Liver (tissue), 9 donors: ENCODE results near the gene ACYP1. TPM values are rescaled to one million over a fixed set of nuclear protein-coding genes. Genes with fewer than 3 reads are reported as not detected.
A peak's percentile ranks its signal among the peaks of the same experiment; 100 is the strongest.

Experiments
- DNase-seq: peaks from one replicate; pipeline ENCODE4 v3.0.0-alpha.2; 2017; ENCODE audit warnings: low spot score
- H3K27ac ChIP-seq, 2 donors: one replicate each; pipeline ENCODE4 v1.7.0; 2013; ENCODE audit warnings: inconsistent platforms in 2 of 2, low read length in 2 of 2, control low read depth in 1 of 2, low read depth in 1 of 2, mild to moderate bottlenecking in 1 of 2
- H3K27me3 ChIP-seq, 4 donors: one replicate each; pipeline versions ENCODE4 v1.6.1 to v1.7.0; 2013; ENCODE audit warnings: low read length in 3 of 4, inconsistent platforms in 1 of 4, mild to moderate bottlenecking in 1 of 4, moderate library complexity in 1 of 4; ENCODE audit not compliant: control insufficient read depth in 4 of 4, insufficient read depth in 4 of 4
- H3K36me3 ChIP-seq, 4 donors: one replicate each; pipeline versions ENCODE4 v1.6.1 to v1.7.0; 2013; ENCODE audit warnings: low read length in 3 of 4, mild to moderate bottlenecking in 3 of 4, low read depth in 1 of 4, moderate library complexity in 1 of 4; ENCODE audit not compliant: control insufficient read depth in 4 of 4, insufficient read depth in 3 of 4
- H3K4me1 ChIP-seq, 4 donors: one replicate each; pipeline versions ENCODE4 v1.6.1 to v1.7.0; 2013; ENCODE audit warnings: low read length in 3 of 4, mild to moderate bottlenecking in 3 of 4, moderate library complexity in 1 of 4; ENCODE audit not compliant: control insufficient read depth in 4 of 4, insufficient read depth in 4 of 4
- H3K4me3 ChIP-seq, 3 donors: one replicate each; pipeline versions ENCODE4 v1.6.1 to v1.7.0; 2013; ENCODE audit warnings: low read length in 3 of 3, control low read depth in 1 of 3, low read depth in 1 of 3, mild to moderate bottlenecking in 1 of 3
- H3K9ac ChIP-seq, 2 donors: one replicate each; pipeline ENCODE4 v1.7.0; 2013; ENCODE audit warnings: low read length in 2 of 2, mild to moderate bottlenecking in 2 of 2, moderate library complexity in 2 of 2, control low read depth in 1 of 2, low read depth in 1 of 2
- H3K9me3 ChIP-seq, 4 donors: one replicate each; pipeline versions ENCODE4 v1.6.1 to v1.7.0; 2013; ENCODE audit warnings: low read length in 3 of 4; ENCODE audit not compliant: control insufficient read depth in 4 of 4
- ATF3 ChIP-seq: IDR thresholded peaks from 2 replicates; pipeline ENCODE4 v1.6.1; 2016; ENCODE audit warnings: antibody characterized with exemption
- EGR1 ChIP-seq, 2 donors: IDR thresholded peaks; 2 replicates each; pipeline ENCODE4 v1.6.1; 2016 to 2018; ENCODE audit warnings: antibody characterized with exemption in 2 of 2, low read depth in 2 of 2
- FOXA1 ChIP-seq: IDR thresholded peaks from 2 replicates; pipeline ENCODE4 v1.6.1; 2016; ENCODE audit warnings: antibody characterized with exemption
- FOXA2 ChIP-seq: IDR thresholded peaks from 2 replicates; pipeline ENCODE4 v1.6.1; 2016; ENCODE audit warnings: antibody characterized with exemption
- GABPA ChIP-seq, 2 donors: IDR thresholded peaks in 1 of 2; conservative IDR thresholded peaks in 1 of 2; 2 replicates each; pipeline ENCODE4 v1.6.1; 2016; ENCODE audit warnings: antibody characterized with exemption in 2 of 2, mild to moderate bottlenecking in 1 of 2, moderate library complexity in 1 of 2
- HNF4A ChIP-seq, 2 donors: conservative IDR thresholded peaks; 2 replicates each; pipeline ENCODE4 v1.6.1; 2016; ENCODE audit warnings: antibody characterized with exemption in 2 of 2, mild to moderate bottlenecking in 2 of 2
- HNF4G ChIP-seq: IDR thresholded peaks from 2 replicates; pipeline ENCODE4 v1.6.1; 2016; ENCODE audit warnings: antibody characterized with exemption
- JUND ChIP-seq, 2 donors: IDR thresholded peaks; 2 replicates each; pipeline ENCODE4 v1.6.1; 2016; ENCODE audit warnings: antibody characterized with exemption in 2 of 2
- NR2F2 ChIP-seq: IDR thresholded peaks from 2 replicates; pipeline ENCODE4 v1.6.1; 2016; ENCODE audit warnings: antibody characterized with exemption
- RAD21 ChIP-seq, 2 donors: IDR thresholded peaks; 2 replicates each; pipeline ENCODE4 v1.6.1; 2016; ENCODE audit warnings: antibody characterized with exemption in 2 of 2, mild to moderate bottlenecking in 2 of 2
- REST ChIP-seq: IDR thresholded peaks from 2 replicates; pipeline ENCODE4 v1.6.1; 2016; ENCODE audit warnings: antibody characterized with exemption, mild to moderate bottlenecking
- RXRA ChIP-seq, 2 donors: IDR thresholded peaks; 2 replicates each; pipeline ENCODE4 v1.6.1; 2017 to 2018; ENCODE audit warnings: antibody characterized with exemption in 2 of 2, mild to moderate bottlenecking in 1 of 2
- SP1 ChIP-seq: IDR thresholded peaks from 2 replicates; pipeline ENCODE4 v1.6.1; 2018; ENCODE audit warnings: antibody characterized with exemption, mild to moderate bottlenecking
- YY1 ChIP-seq: IDR thresholded peaks from 2 replicates; pipeline ENCODE4 v1.6.1; 2016; ENCODE audit warnings: antibody characterized with exemption, mild to moderate bottlenecking
- WGBS: extraction: QIAGEN DNeasy Blood & Tissue Kit; methylation state at CpG from one replicate; pipeline ENCODE4 v1.1.7; 2013; 5-methylcytosine and 5-hydroxymethylcytosine counted together
- polyA plus RNA-seq, 2 donors: library from polyadenylated mRNA; stranded (reverse) in 1 of 2; unstranded in 1 of 2; fragments of 200-250 nt in 1 of 2; fragments of >200 nt in 1 of 2; fragmentation: Nextera tagmentation in 1 of 2; extraction: Ambion mirVana in 1 of 2; gene quantifications; one replicate each; pipeline versions ENCODE4 v1.2.1 to v1.2.3, GENCODE V29; 2013 to 2015
- total RNA-seq, 2 donors: library from RNA; depleted of rRNA; stranded (reverse); fragments of >200 nt; gene quantifications; one replicate each; pipeline ENCODE4 v1.2.3, GENCODE V29; 2014
- TF ChIP-seq, protein P1 (sequence below): IDR thresholded peaks from 2 replicates; pipeline ENCODE4 v1.6.1; 2016; ENCODE audit warnings: antibody characterized with exemption
- TF ChIP-seq, protein P2 (sequence below): IDR thresholded peaks from 2 replicates; pipeline ENCODE4 v1.6.1; 2016; ENCODE audit warnings: antibody characterized with exemption
- donor health status: healthy.
- donor health status: healthy.
- donor health status: healthy.
- donor health status: healthy.
- donor health status: healthy.

The ACYP1 gene
- total and polyA plus RNA-seq, 4 donors, result 2.1 to 7.5 (median 4.0) TPM

GRCh38 chr14:75053396-75054291, 10.2 kb downstream of the ACYP1 start:
- 63% methylated on average over 5 of the region's 5 CpGs for whole genome bisulfite sequencing
- H3K27me3 ChIP-seq, result no peaks in the 10 kb centered on the region
- H3K27ac ChIP-seq, result no peak overlapping the region
- no peak overlapping the region for H3K9ac ChIP-seq
- TF ChIP-seq HNF4G, result no peak
- TF ChIP-seq, protein P1, sequence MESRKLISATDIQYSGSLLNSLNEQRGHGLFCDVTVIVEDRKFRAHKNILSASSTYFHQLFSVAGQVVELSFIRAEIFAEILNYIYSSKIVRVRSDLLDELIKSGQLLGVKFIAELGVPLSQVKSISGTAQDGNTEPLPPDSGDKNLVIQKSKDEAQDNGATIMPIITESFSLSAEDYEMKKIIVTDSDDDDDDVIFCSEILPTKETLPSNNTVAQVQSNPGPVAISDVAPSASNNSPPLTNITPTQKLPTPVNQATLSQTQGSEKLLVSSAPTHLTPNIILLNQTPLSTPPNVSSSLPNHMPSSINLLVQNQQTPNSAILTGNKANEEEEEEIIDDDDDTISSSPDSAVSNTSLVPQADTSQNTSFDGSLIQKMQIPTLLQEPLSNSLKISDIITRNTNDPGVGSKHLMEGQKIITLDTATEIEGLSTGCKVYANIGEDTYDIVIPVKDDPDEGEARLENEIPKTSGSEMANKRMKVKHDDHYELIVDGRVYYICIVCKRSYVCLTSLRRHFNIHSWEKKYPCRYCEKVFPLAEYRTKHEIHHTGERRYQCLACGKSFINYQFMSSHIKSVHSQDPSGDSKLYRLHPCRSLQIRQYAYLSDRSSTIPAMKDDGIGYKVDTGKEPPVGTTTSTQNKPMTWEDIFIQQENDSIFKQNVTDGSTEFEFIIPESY, result no peak
- no peak for TF ChIP-seq REST
- TF ChIP-seq, protein P2, sequence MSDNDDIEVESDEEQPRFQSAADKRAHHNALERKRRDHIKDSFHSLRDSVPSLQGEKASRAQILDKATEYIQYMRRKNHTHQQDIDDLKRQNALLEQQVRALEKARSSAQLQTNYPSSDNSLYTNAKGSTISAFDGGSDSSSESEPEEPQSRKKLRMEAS, result no peak
- no peak for TF ChIP-seq FOXA2
- TF ChIP-seq SP1, result no peak
- no peak for TF ChIP-seq EGR1 (IDR thresholded peaks at IDR 0.05; ENCODE audit: low read depth in 2 of 2)
- TF ChIP-seq HNF4A (conservative IDR thresholded peaks at IDR 0.05), result no peak
- TF ChIP-seq JUND (IDR thresholded peaks at IDR 0.05), result no peak
- TF ChIP-seq FOXA1, result no peak
- no peak for TF ChIP-seq YY1
- TF ChIP-seq ATF3, result no peak
- TF ChIP-seq NR2F2, result no peak
- TF ChIP-seq RXRA (IDR thresholded peaks at IDR 0.05), result no peak
- TF ChIP-seq GABPA (IDR thresholded peaks at IDR 0.05 in 1 of 2, conservative IDR thresholded peaks at IDR 0.05 in 1 of 2), result no peak
- no peak overlapping the region for H3K4me3 ChIP-seq
- DNase-seq, result no peak
- peaks cover 0 to 1% (median 0%) of the 10 kb centered on the region in 4 donors for H3K36me3 ChIP-seq
- no peaks in the 10 kb centered on the region for H3K9me3 ChIP-seq
- H3K4me1 ChIP-seq, result peaks cover 0 to 7% (median 5%) of the 10 kb centered on the region in 4 donors

DNA sequence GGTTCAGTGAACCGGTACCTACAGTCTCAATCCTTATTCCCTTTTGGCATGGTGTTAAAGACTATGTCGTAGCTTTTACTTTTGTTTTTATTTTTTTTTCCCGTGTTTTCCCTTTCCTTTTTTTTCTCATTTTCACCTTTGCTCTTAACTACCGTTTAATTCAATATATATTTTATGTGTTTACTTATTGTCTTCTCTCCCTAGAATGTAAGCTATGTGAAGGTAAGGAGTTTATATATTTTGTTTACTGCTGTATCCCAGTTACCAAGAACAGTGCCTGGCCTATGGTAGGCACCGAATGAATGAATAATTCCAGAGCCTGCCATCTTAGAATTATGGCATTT, 12.3 kb downstream of the ACYP1 start:
- TF ChIP-seq REST (peak; percentile 2), HNF4G (no peak), FOXA2 (no peak), HNF4A (conservative IDR thresholded peaks at IDR 0.05) (peak in 1 of 2 donors; percentile 1), GABPA (IDR thresholded peaks at IDR 0.05 in 1 of 2, conservative IDR thresholded peaks at IDR 0.05 in 1 of 2) (no peak), RAD21 (IDR thresholded peaks at IDR 0.05) (no peak), RXRA (IDR thresholded peaks at IDR 0.05) (peak in 1 of 2 donors; percentile 83)
- TF ChIP-seq, protein P1, result no peak
- 20% methylated on average over 5 of the region's 5 CpGs for WGBS
- Histone ChIP-seq H3K4me1 (peaks cover 0 to 7% (median 5%) of the 10 kb centered on the region in 4 donors), H3K9ac (peak overlapping the region; percentile 90 to 92), H3K27ac (peak overlapping the region; percentile 94 to 96), H3K4me3 (peak overlapping the region; percentile 61 to 84 (median 74)), H3K36me3 (no peaks in the 10 kb centered on the region), H3K27me3 (no peaks in the 10 kb centered on the region), H3K9me3 (no peaks in the 10 kb centered on the region)
- no peak for DNase-seq
